Smooth muscle cell (in vitro differentiated cells): ENCODE measurements around the gene OR10A2. TPM values are rescaled to one million over a fixed set of nuclear protein-coding genes. Genes with fewer than 3 reads are reported as not detected.

Source experiments
- DNase-seq: peaks from one replicate; lab custom pipeline; 2025; ENCODE audit not compliant: unreplicated experiment; lab: John Stamatoyannopoulos, UW
- H2AFZ ChIP-seq: fragments of 200-600 bp; sonication (generic); 2 replicates; pipeline ENCODE4 v1.6.0; 2016; ENCODE audit warnings: antibody characterized with exemption, low read depth, mild to moderate bottlenecking
- H3F3A ChIP-seq: fragments of 200-600 bp; sonication (generic); 2 replicates; pipeline ENCODE4 v1.6.0; 2017; ENCODE audit warnings: antibody characterized with exemption, low read depth
- H3K27ac ChIP-seq: fragments of 200-600 bp; sonication (generic); 2 replicates; pipeline ENCODE4 v1.5.1; 2016; ENCODE audit warnings: low read depth, mild to moderate bottlenecking
- H3K27me3 ChIP-seq: fragments of 200-600 bp; sonication (generic); 2 replicates; pipeline ENCODE4 v1.6.1; 2016; ENCODE audit warnings: low read depth, mild to moderate bottlenecking
- H3K36me3 ChIP-seq: fragments of 200-600 bp; sonication (generic); 2 replicates; pipeline ENCODE4 v1.5.1; 2016; ENCODE audit warnings: low read depth
- H3K4me1 ChIP-seq: fragments of 200-600 bp; sonication (generic); 2 replicates; pipeline ENCODE4 v1.5.1; 2016; ENCODE audit warnings: low read depth
- H3K4me2 ChIP-seq: fragments of 200-600 bp; sonication (generic); 2 replicates; pipeline ENCODE4 v1.6.0; 2016; ENCODE audit warnings: mild to moderate bottlenecking
- H3K4me3 ChIP-seq: fragments of 200-600 bp; sonication (generic); 2 replicates; pipeline ENCODE4 v1.5.1; 2016; ENCODE audit warnings: mild to moderate bottlenecking
- H3K79me2 ChIP-seq: fragments of 200-600 bp; sonication (generic); 2 replicates; pipeline ENCODE4 v1.6.0; 2016; ENCODE audit warnings: low read depth, mild to moderate bottlenecking
- H3K9ac ChIP-seq: fragments of 200-600 bp; sonication (generic); 2 replicates; pipeline ENCODE4 v1.6.0; 2016; ENCODE audit warnings: low read depth
- H3K9me3 ChIP-seq: fragments of 200-600 bp; sonication (generic); replicated peaks from 2 replicates; pipeline ENCODE4 v1.5.1; 2016; ENCODE audit warnings: low read depth
- H4K20me1 ChIP-seq: fragments of 200-600 bp; sonication (generic); 2 replicates; pipeline ENCODE4 v1.6.0; 2016; ENCODE audit warnings: low read depth
- WGBS: methylation state at CpG from one replicate; pipeline ENCODE4 v1.1.7; 2016; ENCODE audit warnings: low lambda C conversion rate; 5-methylcytosine and 5-hydroxymethylcytosine counted together
- polyA plus RNA-seq: library from polyadenylated mRNA; unstranded; fragments of >200 nt; fragmentation: Nextera tagmentation; extraction: Ambion mirVana; gene quantifications from 2 replicates; pipeline ENCODE4 v1.2.1, GENCODE V29; 2016
- total RNA-seq: library from RNA; depleted of rRNA; stranded (reverse); fragments of >200 nt; gene quantifications from 2 replicates; pipeline ENCODE4 v1.2.3, GENCODE V29; 2014
- TF ChIP-seq, protein P1 (sequence below): fragments of 200-600 bp; sonication (generic); IDR thresholded peaks from 2 replicates; pipeline ENCODE4 v1.5.1; 2017; ENCODE audit warnings: borderline replicate concordance, mild to moderate bottlenecking, antibody characterized with exemption; ENCODE audit not compliant: insufficient read depth, poor library complexity, severe bottlenecking

The OR10A2 gene
- total and polyA plus RNA-seq, 2 experiments from 2014 or later = not detected

GRCh38 chr11:6888830-6889229 lies 26.0 kb downstream of the OR10A2 start:
- WGBS = 95% methylated on average over 4 of the region's 4 CpGs

GRCh38 chr11:6889835-6890234 lies 27.0 kb downstream of the OR10A2 start:
- DNase-seq = no peak
- Histone ChIP-seq H3K9ac (no peak overlapping the region), H2AFZ (no peak overlapping the region), H4K20me1 (no peaks in the 10 kb centered on the region), H3K27me3 (no peaks in the 10 kb centered on the region), H3K36me3 (no peaks in the 10 kb centered on the region), H3K4me2 (no peak overlapping the region), H3K79me2 (no peaks in the 10 kb centered on the region), H3K9me3 (no peaks in the 10 kb centered on the region), H3K4me1 (no peaks in the 10 kb centered on the region), H3F3A (no peaks in the 10 kb centered on the region), H3K4me3 (no peak overlapping the region), H3K27ac (no peak overlapping the region)
- TF ChIP-seq, protein P1, sequence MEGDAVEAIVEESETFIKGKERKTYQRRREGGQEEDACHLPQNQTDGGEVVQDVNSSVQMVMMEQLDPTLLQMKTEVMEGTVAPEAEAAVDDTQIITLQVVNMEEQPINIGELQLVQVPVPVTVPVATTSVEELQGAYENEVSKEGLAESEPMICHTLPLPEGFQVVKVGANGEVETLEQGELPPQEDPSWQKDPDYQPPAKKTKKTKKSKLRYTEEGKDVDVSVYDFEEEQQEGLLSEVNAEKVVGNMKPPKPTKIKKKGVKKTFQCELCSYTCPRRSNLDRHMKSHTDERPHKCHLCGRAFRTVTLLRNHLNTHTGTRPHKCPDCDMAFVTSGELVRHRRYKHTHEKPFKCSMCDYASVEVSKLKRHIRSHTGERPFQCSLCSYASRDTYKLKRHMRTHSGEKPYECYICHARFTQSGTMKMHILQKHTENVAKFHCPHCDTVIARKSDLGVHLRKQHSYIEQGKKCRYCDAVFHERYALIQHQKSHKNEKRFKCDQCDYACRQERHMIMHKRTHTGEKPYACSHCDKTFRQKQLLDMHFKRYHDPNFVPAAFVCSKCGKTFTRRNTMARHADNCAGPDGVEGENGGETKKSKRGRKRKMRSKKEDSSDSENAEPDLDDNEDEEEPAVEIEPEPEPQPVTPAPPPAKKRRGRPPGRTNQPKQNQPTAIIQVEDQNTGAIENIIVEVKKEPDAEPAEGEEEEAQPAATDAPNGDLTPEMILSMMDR = no peak
- WGBS = 88% methylated on average over 1 of the region's 1 CpG

More at GRCh38 chr11:6888830-6889229, 26.0 kb downstream of the OR10A2 start:
- no peak for DNase-seq
- no peak overlapping the region for H3K4me2 ChIP-seq
- no peak overlapping the region for H3K4me3 ChIP-seq
- H3K9me3 ChIP-seq = no peaks in the 10 kb centered on the region
- no peaks in the 10 kb centered on the region for H3K36me3 ChIP-seq
- no peak overlapping the region for H3K27ac ChIP-seq
- TF ChIP-seq, protein P1 = no peak
- H3K4me1 ChIP-seq = no peaks in the 10 kb centered on the region
- H4K20me1 ChIP-seq = no peaks in the 10 kb centered on the region
- no peak overlapping the region for H3K9ac ChIP-seq
- no peaks in the 10 kb centered on the region for H3F3A ChIP-seq
- H2AFZ ChIP-seq = no peak overlapping the region
- H3K27me3 ChIP-seq = no peaks in the 10 kb centered on the region
- H3K79me2 ChIP-seq = no peaks in the 10 kb centered on the region

DNA sequence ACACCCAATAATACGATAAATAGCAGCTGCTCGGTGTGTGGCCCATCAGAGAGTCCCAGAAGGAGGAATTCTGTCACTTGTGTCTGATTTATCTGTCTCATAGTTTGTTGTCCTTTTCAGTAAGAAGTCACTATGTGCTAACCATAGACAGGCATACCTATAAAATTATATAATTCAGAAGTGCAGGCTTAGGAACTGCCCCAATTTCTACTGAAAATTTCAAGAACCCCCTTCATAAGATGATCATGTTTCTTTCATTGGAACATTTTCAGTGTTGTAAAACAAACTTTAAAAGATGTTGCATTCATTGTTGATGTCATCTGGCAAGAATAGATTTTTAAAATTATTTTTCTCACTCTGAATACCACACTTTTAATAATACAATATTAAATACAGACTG lies 29.5 kb downstream of the OR10A2 start, which contains the start of gene OR2D2:
OR2D2 (minus strand) TSS at position 101 of the 400 bp plus-strand sequence; CDS start at position 101, 0 bp downstream.
- Histone ChIP-seq H4K20me1 (no peaks in the 10 kb centered on the region), H3K4me1 (no peaks in the 10 kb centered on the region), H2AFZ (no peak within 1 kb of the TSS), H3K79me2 (no peaks in the 10 kb centered on the region), H3K27me3 (no peaks in the 10 kb centered on the region), H3K36me3 (no peaks in the 10 kb centered on the region), H3K9ac (no peak within 1 kb of the TSS), H3K9me3 (no peaks in the 10 kb centered on the region), H3K27ac (no peak within 1 kb of the TSS), H3K4me2 (no peak within 1 kb of the TSS), H3F3A (no peaks in the 10 kb centered on the region), H3K4me3 (no peak within 1 kb of the TSS)
- no peak for DNase-seq
- TF ChIP-seq, protein P1 = no peak
- WGBS = 90% methylated on average over 2 of the region's 2 CpGs

DNA sequence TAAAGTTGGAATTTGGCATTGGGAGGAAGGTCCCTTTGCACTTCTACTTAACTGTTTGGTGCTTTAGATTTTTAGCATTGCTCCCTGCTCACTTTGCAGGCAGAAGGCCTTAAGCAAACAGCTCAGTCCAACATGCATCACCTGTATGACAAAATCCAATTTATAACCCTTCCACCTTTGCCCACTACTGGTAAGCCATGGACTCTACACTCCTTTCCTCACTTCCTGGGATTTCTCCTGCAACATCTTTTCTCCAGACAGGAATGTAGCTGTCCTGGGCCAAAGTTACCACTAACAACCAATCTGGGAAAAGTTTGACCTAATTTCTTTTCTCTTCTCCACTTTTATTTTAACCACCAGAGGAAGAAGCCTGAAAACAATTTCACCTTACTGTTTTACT lies 31.2 kb downstream of the OR10A2 start:
- H3K9me3 ChIP-seq = no peaks in the 10 kb centered on the region
- no peak for DNase-seq
- no peaks in the 10 kb centered on the region for H4K20me1 ChIP-seq
- TF ChIP-seq, protein P1 = no peak
- H3K27me3 ChIP-seq = no peaks in the 10 kb centered on the region
- no peaks in the 10 kb centered on the region for H3K79me2 ChIP-seq
- no peak overlapping the region for H3K4me3 ChIP-seq
- H3K27ac ChIP-seq = no peak overlapping the region
- H3K36me3 ChIP-seq = no peaks in the 10 kb centered on the region
- H3K9ac ChIP-seq = no peak overlapping the region
- H3K4me1 ChIP-seq = no peaks in the 10 kb centered on the region
- H3F3A ChIP-seq = no peaks in the 10 kb centered on the region
- H2AFZ ChIP-seq = no peak overlapping the region
- H3K4me2 ChIP-seq = no peak overlapping the region
